HT1080 (cell line): ENCODE data around the gene MFSD6L. TPM values are rescaled to one million over a fixed set of nuclear protein-coding genes. Genes with fewer than 3 reads are reported as not detected.

Source experiments
- DNase-seq: peaks from one replicate; pipeline ENCODE4 v3.0.0-alpha.2; 2015; ENCODE audit warnings: low read depth
- total RNA-seq: library from RNA; depleted of rRNA; stranded (reverse); fragments of >200 nt; shearing (Covaris generic); gene quantifications from 2 replicates; pipeline ENCODE4 v1.2.3, GENCODE V29; 2014

Gene MFSD6L
- total RNA-seq, 1 experiment from 2014 or later, result not detected

DNA sequence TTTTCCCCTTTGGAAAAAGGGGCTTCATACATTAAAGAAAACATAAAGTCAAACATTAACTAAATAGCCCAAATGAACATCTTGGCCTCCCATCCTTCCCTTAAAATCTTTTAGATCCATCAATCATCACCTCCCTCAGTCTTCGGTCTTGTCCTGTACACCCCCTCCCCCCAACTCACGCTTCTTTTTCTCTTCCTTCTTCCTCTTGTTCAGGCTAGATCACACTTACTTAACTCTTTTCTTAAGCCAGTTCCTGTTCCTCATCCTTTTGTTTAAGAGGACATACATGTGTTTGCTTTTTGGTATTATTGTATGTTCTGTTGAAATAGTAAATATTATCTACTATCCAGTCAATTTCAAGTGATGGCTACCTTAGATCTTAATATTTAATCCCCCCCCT is 5.5 kb downstream of the MFSD6L start:
- no peak for DNase-seq

- DNase-seq, result no peak
Observed at GRCh38 chr17:8792646-8793045, 6.5 kb downstream of the MFSD6L start.

DNA sequence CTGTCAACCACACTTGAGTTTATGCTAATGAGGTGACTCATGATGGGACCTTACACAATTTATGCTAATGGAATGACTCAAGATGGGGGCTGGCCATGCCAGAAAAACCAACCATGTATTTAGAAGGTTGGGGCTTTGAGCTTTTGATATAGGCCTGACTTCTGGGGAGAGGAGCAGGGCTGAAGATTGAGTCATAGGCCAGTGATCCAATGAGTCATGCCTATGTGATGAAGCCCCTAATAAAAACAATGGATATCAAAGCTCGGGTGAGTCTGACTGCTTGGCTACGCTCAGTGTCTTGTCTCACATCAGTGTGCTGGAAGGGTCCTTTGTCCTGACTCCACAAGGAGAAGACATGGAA is 7.3 kb downstream of the MFSD6L start:
- peak; percentile 75 for DNase-seq

DNA sequence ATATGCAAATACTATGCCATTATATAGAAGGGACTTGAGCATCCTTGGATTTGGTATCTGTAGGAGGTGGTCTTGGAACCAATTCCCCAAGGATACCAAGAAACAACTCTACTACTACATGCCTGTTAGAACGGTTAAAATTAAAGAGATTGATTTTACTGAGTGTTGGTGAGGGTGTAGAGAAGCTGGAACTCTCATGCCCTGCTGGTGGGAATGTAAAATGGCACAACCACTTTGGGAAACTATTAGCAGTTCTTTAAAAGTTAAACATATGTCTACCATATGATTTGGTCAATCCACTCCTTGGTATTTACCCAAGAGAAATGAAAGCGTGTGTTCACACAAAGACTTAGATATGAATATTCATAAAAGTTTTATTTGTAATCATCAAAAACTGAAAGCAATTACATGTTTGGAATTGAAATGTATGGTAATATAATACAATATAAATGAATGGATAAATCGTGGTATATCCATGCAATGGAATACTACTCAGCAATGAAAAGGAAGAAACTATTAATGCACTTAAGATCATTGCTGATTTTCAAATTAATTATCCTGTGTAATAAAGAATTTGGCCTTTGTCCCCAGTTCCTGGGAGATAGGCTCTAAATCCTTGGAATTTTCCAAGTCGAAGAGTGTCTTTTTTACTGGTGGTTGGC is 7.8 kb downstream of the MFSD6L start:
- DNase-seq, result no peak

- DNase-seq, result no peak
Observed at GRCh38 chr17:8789743-8790142, 9.4 kb downstream of the MFSD6L start.

DNA sequence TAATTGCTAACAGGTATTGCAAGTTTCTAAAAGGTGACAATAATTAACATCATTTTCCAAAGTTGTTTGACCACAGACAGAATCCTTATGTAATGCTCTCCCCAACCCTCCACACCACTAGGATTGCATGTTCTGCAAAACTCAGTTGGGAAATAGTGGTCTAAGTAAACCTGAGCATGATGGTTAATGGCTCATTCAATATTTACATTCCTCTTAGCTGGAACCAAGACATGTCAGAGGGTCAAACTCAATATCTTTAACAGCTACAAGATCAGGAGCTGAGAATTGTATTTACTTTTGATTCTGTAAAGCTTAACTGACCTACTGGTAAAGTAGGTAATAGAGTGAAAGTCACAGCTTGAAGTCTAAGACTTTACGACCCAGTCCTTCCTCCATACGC is 10.2 kb downstream of the MFSD6L start:
- DNase-seq, result no peak

DNA sequence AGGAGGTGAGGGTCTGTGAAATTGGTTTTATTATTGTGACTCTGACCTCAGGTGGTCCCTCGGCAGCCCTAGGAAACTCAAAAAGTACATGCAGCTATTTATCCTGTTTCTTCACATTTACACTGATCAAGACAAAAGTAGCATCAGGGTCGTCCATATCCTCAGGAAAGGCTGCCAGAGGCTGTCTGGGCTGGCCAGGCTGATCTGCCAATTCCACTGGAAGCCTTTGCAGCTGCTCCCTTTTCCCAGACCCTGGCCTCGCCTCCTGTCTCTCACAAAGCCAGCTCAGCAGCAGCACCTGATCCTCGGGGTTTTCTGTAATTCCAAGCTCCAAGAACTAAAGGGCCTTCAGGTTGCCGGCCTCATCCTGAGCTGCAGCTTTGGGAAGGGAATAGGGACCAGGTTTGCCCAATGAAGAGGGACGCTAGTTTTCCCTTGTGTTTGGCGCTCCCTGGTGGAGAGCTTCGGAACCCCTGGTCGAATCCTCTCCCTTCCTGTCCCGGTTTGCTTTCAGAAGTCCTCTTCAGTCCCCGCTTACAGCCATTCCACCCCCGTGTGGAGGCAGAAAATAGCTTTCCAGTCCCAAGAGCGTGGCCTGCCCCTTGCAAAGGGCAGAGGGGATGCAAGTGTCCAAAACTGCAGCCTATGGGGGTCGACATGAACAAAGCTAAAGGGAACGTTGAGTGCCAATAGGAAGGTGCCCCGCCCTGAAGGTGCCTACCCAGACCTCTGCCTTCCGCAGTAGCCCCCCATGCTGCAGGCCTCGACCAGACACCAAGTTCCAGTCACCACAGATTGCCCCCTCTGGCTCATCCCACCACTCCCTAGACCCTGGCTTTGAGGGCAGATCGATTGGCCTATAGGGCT is 13.4 kb downstream of the MFSD6L start:
- peak; percentile 44 for DNase-seq

- no peak for DNase-seq
Observed at GRCh38 chr17:8782176-8782575, 17.0 kb downstream of the MFSD6L start.

GRCh38 chr17:8781776-8782175 is 17.4 kb downstream of the MFSD6L start:
- no peak for DNase-seq

GRCh38 chr17:8776881-8777280 is 22.3 kb downstream of the MFSD6L start:
- DNase-seq, result no peak

DNA sequence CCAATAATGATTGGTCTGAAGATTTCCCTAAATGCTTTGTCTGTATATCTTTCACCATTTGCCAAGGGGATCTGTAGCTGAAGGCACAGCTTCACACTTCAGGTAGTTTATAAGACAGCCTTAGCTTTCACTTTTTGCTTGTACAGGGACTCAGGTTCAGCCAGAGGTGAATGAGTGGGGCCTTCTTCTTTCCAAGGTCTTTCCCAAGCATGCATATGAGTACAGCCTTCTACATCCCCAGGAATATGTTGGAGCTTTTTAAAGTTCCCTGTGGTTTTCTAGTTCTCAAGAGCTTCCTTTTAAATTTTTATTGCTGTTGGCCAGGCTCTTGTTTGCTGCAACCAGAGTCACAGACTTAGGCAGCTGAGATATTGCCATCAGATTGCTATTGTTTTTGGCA is 22.9 kb downstream of the MFSD6L start:
- no peak for DNase-seq

GRCh38 chr17:8766731-8767130 is 32.4 kb downstream of the MFSD6L start:
- DNase-seq, result no peak

DNA sequence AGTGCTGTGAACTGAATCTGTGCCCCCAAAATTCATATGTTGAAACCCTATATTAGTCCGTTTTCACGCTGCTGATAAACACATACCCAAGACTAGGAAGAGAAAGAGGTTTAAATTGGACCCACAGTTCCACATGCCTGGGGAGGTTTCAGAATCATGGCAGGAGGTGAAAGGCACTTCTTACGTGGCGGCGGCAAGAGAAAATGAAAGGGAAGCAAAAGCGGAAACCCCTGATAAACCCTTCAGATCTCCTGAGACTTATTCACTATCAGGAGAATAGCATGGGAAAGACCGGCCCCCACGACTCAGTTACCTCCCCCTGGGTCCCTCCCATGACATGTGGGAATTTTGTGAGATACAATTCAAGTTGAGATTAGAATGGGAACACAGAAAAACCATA is 37.2 kb downstream of the MFSD6L start:
- DNase-seq, result no peak

DNA sequence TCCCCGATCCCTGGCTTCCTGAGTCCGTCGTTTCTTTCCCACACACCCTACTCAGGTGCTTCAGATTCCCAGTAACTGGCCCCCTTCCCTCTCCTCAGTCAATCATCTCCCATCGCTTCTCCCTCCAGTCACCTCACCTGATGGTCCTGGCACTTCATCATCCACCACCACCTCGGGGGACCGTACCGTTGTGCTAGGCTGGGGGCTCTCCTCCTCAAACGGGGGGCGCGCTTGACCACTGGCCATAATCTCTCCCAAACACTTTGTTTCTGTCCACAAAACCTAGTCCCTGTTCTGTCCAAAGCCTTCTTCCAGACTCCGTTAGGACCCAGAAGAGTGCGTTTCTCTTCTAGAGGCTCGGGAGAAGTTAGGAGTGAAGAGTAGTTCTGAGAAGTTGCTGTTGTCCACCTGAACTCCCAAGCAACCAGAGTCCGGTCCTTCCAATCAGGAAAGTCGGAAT is 41.0 kb downstream of the MFSD6L start, which contains the start of gene SPDYE4:
SPDYE4 (minus strand) TSS at position 410 of the 460 bp plus-strand sequence; CDS start at position 246, 164 bp downstream.
- DNase-seq, result no peak

DNA sequence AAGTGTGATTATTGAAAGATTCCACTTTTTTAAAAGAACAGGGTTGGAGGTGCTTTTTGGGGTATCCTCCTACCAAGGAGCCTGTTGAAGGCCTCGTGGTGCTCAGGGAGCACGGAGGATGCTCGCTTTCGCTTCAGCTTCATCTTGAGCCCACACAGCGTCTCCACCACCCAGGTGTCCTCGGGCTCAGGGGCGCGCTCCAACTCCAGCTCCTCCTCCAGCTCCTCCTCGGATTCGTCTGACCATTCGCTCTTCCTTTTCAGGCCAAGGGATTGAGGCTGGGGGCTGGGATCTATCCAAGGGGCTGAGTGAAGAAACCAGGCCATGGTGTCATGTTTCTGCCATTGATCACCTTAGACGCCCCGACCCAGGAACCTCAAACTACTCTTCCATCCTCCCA is 42.0 kb downstream of the MFSD6L start:
- no peak for DNase-seq

DNA sequence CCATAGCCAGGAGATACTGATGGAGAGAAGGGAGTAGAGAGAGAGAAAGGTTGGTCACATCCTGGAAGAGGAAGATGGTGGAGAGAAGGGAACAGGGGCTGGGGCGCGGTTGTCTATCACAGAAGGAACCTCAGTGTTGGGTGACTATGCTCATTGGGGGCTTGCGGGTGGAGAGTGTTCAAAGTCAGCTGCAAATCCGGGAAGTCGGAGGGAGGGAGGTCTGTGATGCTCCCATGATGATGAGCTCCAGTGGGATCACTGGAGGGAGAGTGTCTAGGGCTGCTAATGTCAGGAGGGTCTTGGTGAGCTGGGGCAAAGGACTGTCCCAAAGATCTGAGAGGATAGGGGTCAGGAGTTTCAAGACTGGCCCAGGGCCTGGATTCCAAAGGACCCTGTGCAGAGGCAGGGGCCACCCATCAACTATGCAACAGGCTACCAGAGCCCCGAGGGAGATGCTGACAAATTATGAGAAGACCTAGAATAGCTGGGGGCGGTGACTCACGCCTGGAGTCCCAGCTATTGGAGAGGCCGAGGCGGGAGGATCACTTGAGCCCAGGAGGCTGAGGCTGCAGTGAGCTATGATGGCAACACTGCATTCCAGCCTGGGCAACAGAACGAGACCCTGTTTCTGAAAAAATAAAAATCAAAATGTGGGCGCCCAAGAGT is 43.4 kb downstream of the MFSD6L start:
- no peak for DNase-seq

DNA sequence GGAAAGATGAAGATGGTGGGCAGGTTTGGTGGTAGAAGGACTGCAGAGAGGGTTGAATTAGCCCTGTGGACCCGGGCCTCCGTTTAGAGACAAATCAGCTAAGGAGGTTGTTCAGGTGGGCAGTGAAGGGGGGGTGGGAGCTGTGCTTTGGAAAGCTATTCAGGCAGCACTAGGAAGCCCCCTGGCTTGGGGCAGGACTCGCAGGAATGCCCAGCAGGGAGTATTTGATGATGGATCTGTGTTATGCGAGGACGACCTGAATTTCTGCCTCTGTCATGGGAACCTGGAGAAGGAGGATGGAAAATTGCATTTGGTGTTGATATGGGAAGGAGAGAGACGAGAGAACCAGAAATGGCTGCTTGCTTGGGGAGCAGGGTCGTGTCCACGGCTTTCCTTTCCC is 44.3 kb downstream of the MFSD6L start:
- no peak for DNase-seq

DNA sequence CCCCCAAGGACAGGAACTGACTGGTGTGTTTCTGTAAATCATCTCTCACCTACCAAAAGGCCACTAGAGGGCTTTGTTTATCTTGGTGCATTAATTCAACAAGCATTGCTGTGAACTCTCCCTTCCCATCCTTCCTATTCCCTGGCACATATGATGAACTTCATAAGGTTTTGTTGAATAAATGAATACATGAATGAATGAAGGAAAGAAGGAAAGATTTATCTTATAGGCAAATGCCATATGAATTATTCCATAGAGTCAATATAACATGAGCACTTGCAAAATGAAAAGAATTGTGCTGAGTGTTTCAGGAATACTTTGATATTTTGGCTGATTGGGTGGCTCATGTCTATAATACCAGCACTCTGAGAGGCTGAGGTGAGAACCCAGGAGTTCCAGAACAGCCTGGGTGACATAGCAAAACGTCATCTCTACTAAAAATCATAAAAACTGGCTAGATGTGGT is 45.2 kb downstream of the MFSD6L start:
- DNase-seq, result peak; percentile 22

DNA sequence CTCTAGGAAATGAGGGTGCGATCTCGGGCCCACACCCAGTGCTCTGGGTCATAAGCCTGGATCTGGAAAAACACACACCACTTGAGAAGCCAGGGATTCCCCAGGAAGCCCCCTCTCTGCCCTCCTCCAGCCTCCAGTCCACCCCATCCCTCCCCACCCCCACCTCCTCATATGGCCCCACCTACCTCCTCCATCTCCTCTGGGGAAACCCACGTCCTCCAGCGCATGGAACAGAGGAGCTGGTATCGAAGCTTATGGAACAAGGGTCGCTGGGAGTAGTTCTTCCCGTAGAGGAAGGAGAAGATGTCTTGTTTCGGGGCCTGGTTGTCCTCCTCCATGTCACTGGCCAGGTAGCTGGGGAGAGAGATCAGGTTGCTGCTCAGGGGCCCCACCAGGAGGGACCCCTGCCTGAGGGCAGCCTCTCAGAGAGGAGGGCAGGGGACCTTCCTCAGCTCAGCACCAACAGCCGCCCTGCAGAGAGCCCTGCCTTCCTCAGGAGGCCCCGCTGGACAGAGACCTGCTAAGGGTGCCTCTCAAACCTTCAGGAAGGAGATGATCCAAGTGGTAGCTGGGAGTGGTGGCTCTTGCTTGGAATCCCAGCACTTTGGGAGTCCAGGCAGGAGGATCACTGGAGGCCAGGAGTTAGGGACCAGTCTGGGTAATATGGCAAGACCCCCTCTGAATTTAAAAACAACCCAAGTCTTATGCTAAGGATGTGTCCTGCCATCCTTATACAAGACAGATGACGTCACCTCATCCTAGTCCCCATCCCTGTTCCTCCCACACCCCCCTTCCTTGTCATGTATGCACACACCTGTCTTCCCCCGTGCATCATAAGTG is 45.8 kb downstream of the MFSD6L start:
- DNase-seq, result no peak

DNA sequence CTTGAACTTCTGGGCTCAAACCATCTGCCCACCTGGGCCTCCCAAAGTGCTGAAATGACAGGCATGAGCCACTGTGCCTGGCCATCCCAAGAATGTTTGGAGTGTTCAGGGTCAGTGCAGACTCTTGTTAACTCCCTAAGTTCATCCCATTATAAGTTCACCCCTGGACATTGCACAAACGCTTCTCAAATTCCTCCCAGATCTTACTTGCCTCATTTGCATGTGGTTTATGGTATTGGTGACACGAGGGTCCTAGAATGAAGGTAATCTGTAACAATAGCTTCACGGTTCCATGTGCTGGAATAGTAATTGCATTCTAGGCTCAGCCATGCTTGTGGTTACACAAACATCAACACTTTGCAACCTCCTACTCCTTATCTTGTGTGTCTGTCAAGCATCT is 49.5 kb downstream of the MFSD6L start:
- no peak for DNase-seq

GRCh38 chr17:8747742-8748141 is 51.4 kb downstream of the MFSD6L start:
- DNase-seq, result no peak
